ENCODE measurements around the gene ACAD8. TPM values are rescaled to one million over a fixed set of nuclear protein-coding genes. Genes with fewer than 3 reads are reported as not detected.

The ACAD8 gene
- total RNA-seq, 1 donor from 2014 or later = 25.9 TPM

- intact Hi-C loops (cut with micrococcal nuclease) = no loop called here
Observed at GRCh38 chr11:134238956-134239355, 14.4 kb upstream of the ACAD8 start.

- intact Hi-C loops (cut with micrococcal nuclease) = no loop called here
Observed at GRCh38 chr11:134240592-134240991, 12.8 kb upstream of the ACAD8 start.

- intact Hi-C loops (cut with micrococcal nuclease) = no loop called here
Observed at GRCh38 chr11:134242376-134242775, 11.0 kb upstream of the ACAD8 start.

- intact Hi-C loops (cut with micrococcal nuclease) = loop anchor here (1.0 kb wide), 1 partner anchor 37 kb away; no protein-coding TSS in a partner anchor
Observed at GRCh38 chr11:134243913-134244312, 9.5 kb upstream of the ACAD8 start.

- intact Hi-C loops (cut with micrococcal nuclease) = loop anchor here (1.0 kb wide), 1 partner anchor 37 kb away; no protein-coding TSS in a partner anchor
Observed at GRCh38 chr11:134244593-134244992, 8.8 kb upstream of the ACAD8 start.

GRCh38 chr11:134245434-134245833 is 7.9 kb upstream of the ACAD8 start:
- intact Hi-C loops (cut with micrococcal nuclease) = no loop called here

GRCh38 chr11:134246100-134246499 is 7.3 kb upstream of the ACAD8 start:
- intact Hi-C loops (cut with micrococcal nuclease) = no loop called here

- intact Hi-C loops (cut with micrococcal nuclease) = no loop called here
Observed at GRCh38 chr11:134246678-134247077, 6.7 kb upstream of the ACAD8 start.

- intact Hi-C loops (cut with micrococcal nuclease) = no loop called here
Observed at GRCh38 chr11:134248910-134249480, 4.4 kb upstream of the ACAD8 start.

- intact Hi-C loops (cut with micrococcal nuclease) = loop anchor here (10.0 kb wide), 1 partner anchor 215 kb away; no protein-coding TSS in a partner anchor
Observed at GRCh38 chr11:134250246-134250645, 3.1 kb upstream of the ACAD8 start.

- intact Hi-C loops (cut with micrococcal nuclease) = loop anchor here (10.0 kb wide), 1 partner anchor 216 kb away; no protein-coding TSS in a partner anchor
Observed at GRCh38 chr11:134250675-134251074, 2.7 kb upstream of the ACAD8 start.

GRCh38 chr11:134252346-134253187 is 801 bp upstream of the ACAD8 start:
- intact Hi-C loops (cut with micrococcal nuclease) = loop anchor here (1.0 to 10.0 kb wide), 5 partner anchors 18 to 307 kb away; partner anchors contain the start of genes GLB1L3 and VPS26B

GRCh38 chr11:134254433-134255183 is 1.2 kb downstream of the ACAD8 start:
- intact Hi-C loops (cut with micrococcal nuclease) = loop anchor here (10.0 kb wide), 1 partner anchor 220 kb away; no protein-coding TSS in a partner anchor

GRCh38 chr11:134255184-134255561 is 1.8 kb downstream of the ACAD8 start:
- intact Hi-C loops (cut with micrococcal nuclease) = loop anchor here (10.0 kb wide), 1 partner anchor 220 kb away; no protein-coding TSS in a partner anchor

GRCh38 chr11:134257101-134257500 is 3.7 kb downstream of the ACAD8 start:
- intact Hi-C loops (cut with micrococcal nuclease) = loop anchor here (10.0 kb wide), 1 partner anchor 222 kb away; no protein-coding TSS in a partner anchor

- intact Hi-C loops (cut with micrococcal nuclease) = loop anchor here (10.0 kb wide), 1 partner anchor 224 kb away; no protein-coding TSS in a partner anchor
Observed at GRCh38 chr11:134258577-134258976, 5.2 kb downstream of the ACAD8 start.

GRCh38 chr11:134260503-134260902 is 7.1 kb downstream of the ACAD8 start:
- intact Hi-C loops (cut with micrococcal nuclease) = no loop called here

GRCh38 chr11:134260983-134261382 is 7.6 kb downstream of the ACAD8 start:
- intact Hi-C loops (cut with micrococcal nuclease) = no loop called here

GRCh38 chr11:134261626-134262488 is 8.5 kb downstream of the ACAD8 start:
- intact Hi-C loops (cut with micrococcal nuclease) = loop anchor here (1.0 kb wide), 1 partner anchor 14 kb away; the partner anchor contains the start of gene GLB1L3

All from T-helper 2 cell treated with Interferon-gamma antibody and Interleukin-4, amounts not matched to agents 100 ng/mL and 5 ng/mL, for 36 hours (primary cell).